Cardiac fibroblast (primary cell): Measurements from ENCODE around the gene RRM1.

Source experiments
- DNase-seq, 2 donors: peaks; one replicate each; pipeline versions ENCODE4 v3.0.0 to v3.0.0-alpha.2; 2010; ENCODE audit warnings: low read depth in 2 of 2
- H3K4me3 ChIP-seq, 2 donors: replicated peaks in 1 of 2; 1 replicate in 1 of 2; 2 replicates in 1 of 2; pipeline ENCODE4 v1.5.1; 2011; ENCODE audit warnings: low read depth in 2 of 2, low read length in 2 of 2, mild to moderate bottlenecking in 2 of 2, moderate library complexity in 1 of 2
- TF ChIP-seq, protein P1 (sequence below): IDR thresholded peaks from one replicate; pipeline ENCODE4 v1.5.1; 2011; ENCODE audit warnings: low read depth, mild to moderate bottlenecking, low read length, inconsistent platforms

RRM1 gene

DNA sequence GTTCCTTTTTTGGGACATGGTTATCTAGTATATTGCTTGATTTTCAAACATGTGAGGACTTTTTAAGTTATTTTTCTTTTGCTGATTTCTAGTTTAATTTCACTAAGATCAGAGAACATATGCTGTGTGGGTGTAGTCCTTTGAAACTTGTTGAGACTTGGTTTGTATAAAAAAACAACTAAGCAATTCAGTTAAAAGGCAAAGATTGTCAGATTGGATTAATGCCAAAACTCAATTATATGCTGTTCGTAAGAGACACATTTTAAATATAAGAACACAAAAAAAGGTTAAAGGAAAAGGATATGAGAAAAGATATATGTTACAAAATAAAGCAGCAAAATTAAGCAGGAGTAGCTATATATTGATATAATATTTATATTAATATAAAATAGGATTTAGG, 17.8 kb upstream of the RRM1 start:
- no peak overlapping the region for H3K4me3 ChIP-seq
- TF ChIP-seq, protein P1, sequence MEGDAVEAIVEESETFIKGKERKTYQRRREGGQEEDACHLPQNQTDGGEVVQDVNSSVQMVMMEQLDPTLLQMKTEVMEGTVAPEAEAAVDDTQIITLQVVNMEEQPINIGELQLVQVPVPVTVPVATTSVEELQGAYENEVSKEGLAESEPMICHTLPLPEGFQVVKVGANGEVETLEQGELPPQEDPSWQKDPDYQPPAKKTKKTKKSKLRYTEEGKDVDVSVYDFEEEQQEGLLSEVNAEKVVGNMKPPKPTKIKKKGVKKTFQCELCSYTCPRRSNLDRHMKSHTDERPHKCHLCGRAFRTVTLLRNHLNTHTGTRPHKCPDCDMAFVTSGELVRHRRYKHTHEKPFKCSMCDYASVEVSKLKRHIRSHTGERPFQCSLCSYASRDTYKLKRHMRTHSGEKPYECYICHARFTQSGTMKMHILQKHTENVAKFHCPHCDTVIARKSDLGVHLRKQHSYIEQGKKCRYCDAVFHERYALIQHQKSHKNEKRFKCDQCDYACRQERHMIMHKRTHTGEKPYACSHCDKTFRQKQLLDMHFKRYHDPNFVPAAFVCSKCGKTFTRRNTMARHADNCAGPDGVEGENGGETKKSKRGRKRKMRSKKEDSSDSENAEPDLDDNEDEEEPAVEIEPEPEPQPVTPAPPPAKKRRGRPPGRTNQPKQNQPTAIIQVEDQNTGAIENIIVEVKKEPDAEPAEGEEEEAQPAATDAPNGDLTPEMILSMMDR = no peak
- no peak for DNase-seq

DNA sequence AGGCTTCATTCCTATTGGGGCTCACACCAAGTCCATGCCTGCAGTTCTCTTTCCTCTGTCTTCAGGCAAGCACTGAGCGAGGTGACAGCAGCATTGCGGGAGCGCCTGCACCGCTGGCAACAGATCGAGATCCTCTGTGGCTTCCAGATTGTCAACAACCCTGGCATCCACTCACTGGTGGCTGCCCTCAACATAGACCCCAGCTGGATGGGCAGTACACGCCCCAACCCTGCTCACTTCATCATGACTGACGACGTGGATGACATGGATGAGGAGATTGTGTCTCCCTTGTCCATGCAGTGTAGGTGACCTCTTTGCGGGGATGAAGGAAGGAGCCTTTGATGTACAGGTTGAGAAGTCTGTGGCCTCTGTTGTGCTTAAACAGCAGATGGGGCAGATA, 11.4 kb upstream of the RRM1 start:
- no peak overlapping the region for H3K4me3 ChIP-seq

DNA sequence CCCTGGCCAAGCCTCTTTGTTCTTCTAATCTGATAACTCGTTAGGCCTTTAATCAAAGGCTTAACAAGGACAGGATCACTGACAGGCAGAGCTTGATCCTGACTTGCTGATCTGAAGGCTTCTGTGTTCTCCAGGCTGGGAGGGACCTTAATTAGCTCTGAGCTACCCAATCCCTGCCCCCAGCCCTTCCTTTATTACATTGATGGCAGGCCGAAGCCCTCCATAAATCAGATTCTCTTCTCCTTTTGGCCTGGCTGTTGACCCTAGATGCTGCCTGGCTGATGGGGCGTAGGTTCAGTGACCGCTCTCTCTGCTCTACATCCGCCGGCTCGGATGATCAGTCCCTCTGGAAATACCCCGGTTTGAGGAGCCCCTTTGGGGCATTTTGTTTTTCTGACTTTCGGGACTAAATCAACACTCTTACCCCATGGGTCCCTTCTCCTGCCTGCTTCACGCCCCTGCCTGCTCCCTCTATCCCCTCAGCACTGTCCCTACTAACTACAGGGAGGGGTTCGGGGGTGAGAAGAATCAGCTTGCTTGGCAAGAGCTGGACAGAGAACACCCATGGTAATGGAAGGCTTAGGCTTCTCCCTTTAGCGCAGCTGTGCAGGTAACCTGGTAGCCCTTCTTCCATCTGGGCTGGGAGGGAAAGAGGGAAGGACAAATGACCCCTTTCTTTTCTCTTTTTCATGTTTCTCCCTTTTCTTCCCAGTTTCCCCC, 10.0 kb upstream of the RRM1 start:
- no peak overlapping the region for H3K4me3 ChIP-seq
- DNase-seq = no peak
- TF ChIP-seq, protein P1 = no peak

More for the DNA sequence above, 11.4 kb upstream of the RRM1 start:
- TF ChIP-seq, protein P1 = no peak
- no peak for DNase-seq

DNA sequence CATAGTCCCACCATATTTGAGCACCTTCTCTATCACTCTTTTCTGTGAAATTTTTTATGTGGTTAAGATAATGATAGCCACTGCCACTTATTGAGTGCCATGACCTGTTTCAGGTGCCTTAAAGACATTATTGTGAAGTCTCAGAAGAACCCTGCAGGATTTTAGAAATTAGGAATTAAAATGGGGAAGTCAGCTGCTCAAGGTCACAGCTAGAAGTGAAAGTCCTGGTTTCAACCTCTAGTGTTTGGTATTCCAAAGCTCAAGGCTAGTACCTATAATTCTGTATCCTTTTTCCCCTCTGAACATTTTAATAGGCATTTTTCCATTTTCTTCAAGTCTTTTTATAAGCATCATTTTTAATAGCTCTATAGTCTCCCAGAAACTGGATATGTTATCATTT, 9.0 kb upstream of the RRM1 start:
- H3K4me3 ChIP-seq = no peak overlapping the region
- TF ChIP-seq, protein P1 = no peak
- no peak for DNase-seq

DNA sequence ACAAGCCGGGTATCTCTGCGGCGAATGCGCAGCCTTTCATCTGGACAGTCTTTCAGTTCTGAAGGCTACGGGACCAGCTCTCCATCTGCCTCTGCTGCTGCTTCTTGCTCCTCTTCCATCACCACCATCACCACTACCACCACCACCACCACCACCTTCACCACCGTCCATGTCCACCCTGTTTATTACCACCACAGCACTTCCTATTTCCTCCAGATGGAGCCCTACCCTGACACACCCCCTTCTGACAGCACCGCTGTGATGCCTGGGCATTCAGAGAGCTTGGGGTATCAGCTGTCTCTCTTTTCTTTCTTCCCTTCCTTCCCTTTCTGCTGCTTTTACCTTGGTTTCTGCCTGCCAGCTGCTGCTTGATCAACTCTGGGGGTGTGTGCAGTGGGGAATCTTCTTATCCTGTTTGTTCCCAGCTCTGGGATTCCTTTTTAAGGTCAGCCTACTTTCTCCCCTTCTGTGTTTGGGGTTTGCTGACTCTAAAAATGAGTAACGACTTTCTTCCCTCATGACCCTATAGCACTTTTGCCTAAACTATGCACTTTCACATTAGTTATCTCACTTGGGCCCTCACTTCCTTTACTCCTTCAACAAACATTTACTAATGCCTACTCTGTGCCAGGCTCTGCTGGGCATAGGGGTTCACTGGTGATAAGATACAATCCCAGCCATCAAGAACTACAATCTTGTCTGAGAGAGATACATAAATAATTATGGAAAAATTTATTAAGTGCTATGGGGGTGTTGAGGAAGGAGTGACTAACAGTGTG, 7.8 kb upstream of the RRM1 start:
- TF ChIP-seq, protein P1 = no peak
- no peak overlapping the region for H3K4me3 ChIP-seq
- no peak for DNase-seq

DNA sequence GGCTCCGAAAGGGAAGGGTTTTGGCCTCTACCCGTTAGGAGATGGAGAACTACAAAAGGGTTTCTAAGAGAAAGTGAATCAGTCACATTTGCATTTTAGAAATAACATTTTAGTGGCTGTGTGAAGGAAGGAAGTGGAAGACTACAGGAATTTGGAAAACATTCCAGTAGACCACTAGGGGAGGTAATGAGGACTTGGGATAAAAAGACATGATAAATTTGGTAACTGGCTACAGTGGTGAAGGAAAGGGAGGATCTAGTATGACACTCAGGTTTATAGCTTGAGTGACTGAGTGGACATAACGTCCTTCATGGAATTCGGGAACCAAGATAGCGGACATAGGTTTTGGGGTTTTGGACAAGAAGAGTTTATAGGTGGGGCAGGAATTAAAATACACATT, 7.0 kb upstream of the RRM1 start:
- peak in 1 of 2 donors; percentile 22 for DNase-seq
- TF ChIP-seq, protein P1 = peak; percentile 24
- H3K4me3 ChIP-seq = no peak overlapping the region
